ENCODE results near the gene JAG1. TPM values are rescaled to one million over a fixed set of nuclear protein-coding genes. Genes with fewer than 3 reads are reported as not detected.

JAG1 gene
- total RNA-seq, 1 donor from 2014 or later = 20.5 TPM

DNA sequence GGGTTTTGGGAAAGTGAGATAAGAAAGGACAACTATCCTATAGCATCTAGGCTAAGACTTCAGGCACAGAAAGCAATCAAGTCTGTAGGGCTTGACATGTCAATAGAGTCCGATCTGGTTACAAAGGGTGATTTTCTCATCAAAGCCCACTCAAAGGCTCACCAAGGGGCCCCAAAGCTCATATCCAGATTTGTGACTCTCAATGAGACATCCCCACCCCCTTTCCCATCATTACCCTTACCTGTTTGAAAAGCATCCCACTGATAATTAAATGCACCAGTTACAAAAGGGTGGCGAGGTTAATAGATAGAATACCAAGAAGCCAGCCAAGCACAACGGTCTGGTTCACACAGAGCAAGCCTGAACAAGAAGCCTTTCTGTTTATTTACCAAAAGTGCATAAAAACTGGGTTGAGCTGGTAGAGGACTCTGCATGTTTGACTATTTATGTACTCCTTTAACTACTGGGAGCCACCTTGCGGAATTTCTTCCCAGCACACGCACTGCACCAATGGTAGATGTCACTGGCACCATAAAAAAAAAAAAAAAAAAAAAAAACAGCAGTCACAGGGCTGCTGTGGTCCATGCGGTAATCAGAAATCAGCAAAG, 6.1 kb downstream of the JAG1 start:
- intact Hi-C loops (cut with micrococcal nuclease) = no loop called here
- peaks cover 98% of the 10 kb centered on the region for H3K4me1 ChIP-seq

DNA sequence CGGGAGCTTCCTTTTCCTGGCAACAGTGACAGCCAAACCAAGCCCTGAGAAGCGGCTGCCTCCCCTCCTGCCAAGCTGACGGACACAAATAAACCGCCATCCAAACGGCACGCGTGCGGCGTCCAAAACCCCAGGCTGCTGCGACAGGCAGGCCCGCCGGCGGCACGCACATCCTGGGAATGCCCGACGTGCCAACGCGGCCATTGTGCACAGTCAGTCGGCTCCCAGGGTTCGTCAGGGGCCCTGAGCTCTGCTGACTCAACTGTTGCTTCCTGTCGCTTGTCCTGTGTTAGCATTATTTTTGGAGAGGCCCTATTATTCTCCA, 6.8 kb downstream of the JAG1 start:
- intact Hi-C loops (cut with micrococcal nuclease) = no loop called here
- no peak for DNase-seq
- H3K4me1 ChIP-seq = peaks cover 98% of the 10 kb centered on the region
- peak overlapping the region; percentile 73 for H3K27ac ChIP-seq (replicated peaks)
- H3K27me3 ChIP-seq (ENCODE audit: low read depth) = no peaks in the 10 kb centered on the region
- peaks cover 48% of the 10 kb centered on the region for H3K36me3 ChIP-seq
- no peaks in the 10 kb centered on the region for H3K9me3 ChIP-seq (replicated peaks)
- TF ChIP-seq, protein P1, sequence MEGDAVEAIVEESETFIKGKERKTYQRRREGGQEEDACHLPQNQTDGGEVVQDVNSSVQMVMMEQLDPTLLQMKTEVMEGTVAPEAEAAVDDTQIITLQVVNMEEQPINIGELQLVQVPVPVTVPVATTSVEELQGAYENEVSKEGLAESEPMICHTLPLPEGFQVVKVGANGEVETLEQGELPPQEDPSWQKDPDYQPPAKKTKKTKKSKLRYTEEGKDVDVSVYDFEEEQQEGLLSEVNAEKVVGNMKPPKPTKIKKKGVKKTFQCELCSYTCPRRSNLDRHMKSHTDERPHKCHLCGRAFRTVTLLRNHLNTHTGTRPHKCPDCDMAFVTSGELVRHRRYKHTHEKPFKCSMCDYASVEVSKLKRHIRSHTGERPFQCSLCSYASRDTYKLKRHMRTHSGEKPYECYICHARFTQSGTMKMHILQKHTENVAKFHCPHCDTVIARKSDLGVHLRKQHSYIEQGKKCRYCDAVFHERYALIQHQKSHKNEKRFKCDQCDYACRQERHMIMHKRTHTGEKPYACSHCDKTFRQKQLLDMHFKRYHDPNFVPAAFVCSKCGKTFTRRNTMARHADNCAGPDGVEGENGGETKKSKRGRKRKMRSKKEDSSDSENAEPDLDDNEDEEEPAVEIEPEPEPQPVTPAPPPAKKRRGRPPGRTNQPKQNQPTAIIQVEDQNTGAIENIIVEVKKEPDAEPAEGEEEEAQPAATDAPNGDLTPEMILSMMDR (IDR thresholded peaks at IDR 0.05; ENCODE audit: borderline replicate concordance) = no peak
- H3K4me3 ChIP-seq = peak overlapping the region; percentile 94

More for the DNA sequence above, 6.1 kb downstream of the JAG1 start:
- Histone ChIP-seq H3K9me3 (replicated peaks) (no peaks in the 10 kb centered on the region), H3K36me3 (peaks cover 41% of the 10 kb centered on the region), H3K27ac (replicated peaks) (peak overlapping the region; percentile 73), H3K4me3 (peak overlapping the region; percentile 94), H3K27me3 (ENCODE audit: low read depth) (no peaks in the 10 kb centered on the region)
- TF ChIP-seq, protein P1 (IDR thresholded peaks at IDR 0.05; ENCODE audit: borderline replicate concordance) = no peak
- DNase-seq = no peak

DNA sequence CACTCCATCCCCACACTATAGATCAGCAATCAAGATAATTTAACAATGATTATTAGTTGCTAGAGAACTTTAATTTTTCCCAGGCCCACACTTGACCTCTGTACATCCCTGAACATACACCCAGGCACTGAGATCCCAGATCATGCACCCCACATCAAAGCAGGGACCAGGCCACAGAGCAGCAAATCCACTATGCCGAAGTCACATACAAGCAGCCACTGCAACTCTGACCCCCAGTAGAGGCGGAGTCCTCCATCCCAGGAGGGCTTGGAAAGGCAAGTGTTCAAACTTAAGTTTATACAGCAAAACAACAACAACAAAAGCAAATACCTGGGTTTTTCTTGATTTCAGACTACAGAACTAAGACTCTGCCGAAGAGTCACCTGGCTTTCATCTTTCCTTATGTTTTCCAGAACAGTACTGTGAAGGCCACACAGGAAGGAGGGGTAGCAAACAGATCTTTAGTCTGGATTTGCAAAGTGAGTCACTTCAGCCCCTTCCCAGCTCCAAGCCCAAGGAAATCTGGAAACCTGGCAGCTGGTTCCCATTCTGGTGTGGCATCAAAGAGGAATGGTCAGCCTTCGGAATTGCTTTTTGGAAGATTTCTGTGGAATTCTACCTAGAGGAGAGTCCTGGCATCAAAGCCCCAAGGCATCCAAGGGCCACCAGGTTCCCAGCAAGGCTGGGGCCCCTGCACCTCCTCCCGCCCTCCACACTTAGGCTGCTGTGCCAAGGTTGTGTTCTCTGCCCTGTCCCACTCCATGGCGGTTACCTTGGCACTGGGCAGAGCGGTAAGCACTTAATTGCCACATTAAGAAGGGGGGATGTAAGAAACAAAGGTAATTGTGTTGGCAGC, 7.3 kb downstream of the JAG1 start:
- no peak for DNase-seq
- H3K27ac ChIP-seq (replicated peaks) = peak overlapping the region; percentile 73
- no peaks in the 10 kb centered on the region for H3K9me3 ChIP-seq (replicated peaks)
- TF ChIP-seq, protein P1 (IDR thresholded peaks at IDR 0.05; ENCODE audit: borderline replicate concordance) = no peak
- H3K4me3 ChIP-seq = peak overlapping the region; percentile 94
- peaks cover 96% of the 10 kb centered on the region for H3K4me1 ChIP-seq
- intact Hi-C loops (cut with micrococcal nuclease) = no loop called here
- H3K27me3 ChIP-seq (ENCODE audit: low read depth) = no peaks in the 10 kb centered on the region
- H3K36me3 ChIP-seq = peaks cover 54% of the 10 kb centered on the region

DNA sequence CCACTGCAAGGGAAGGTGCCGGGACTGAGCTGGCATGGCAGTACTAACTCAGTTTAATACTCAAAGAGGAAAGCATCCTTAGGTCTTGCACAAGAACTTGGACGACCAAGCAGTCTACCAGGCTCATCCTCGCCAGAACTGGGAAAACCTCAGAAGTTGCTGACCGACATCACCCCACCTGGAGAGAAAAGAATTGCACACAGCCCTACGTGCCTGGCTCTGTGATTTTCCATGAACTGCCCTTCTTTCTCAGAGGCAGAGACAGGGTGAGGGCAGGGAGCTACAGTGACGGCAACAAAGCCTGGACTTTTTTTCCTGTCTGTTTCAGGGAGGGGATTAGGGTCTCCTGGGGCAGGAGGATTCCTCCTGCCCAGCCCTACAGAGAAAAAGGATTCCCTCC, 8.0 kb downstream of the JAG1 start:
- intact Hi-C loops (cut with micrococcal nuclease) = no loop called here
- Histone ChIP-seq H3K27ac (replicated peaks) (peak overlapping the region; percentile 73), H3K27me3 (ENCODE audit: low read depth) (no peaks in the 10 kb centered on the region), H3K36me3 (peaks cover 57% of the 10 kb centered on the region), H3K4me3 (peak overlapping the region; percentile 94), H3K9me3 (replicated peaks) (no peaks in the 10 kb centered on the region), H3K4me1 (peaks cover 96% of the 10 kb centered on the region)
- TF ChIP-seq, protein P1 (IDR thresholded peaks at IDR 0.05; ENCODE audit: borderline replicate concordance) = no peak
- DNase-seq = no peak

DNA sequence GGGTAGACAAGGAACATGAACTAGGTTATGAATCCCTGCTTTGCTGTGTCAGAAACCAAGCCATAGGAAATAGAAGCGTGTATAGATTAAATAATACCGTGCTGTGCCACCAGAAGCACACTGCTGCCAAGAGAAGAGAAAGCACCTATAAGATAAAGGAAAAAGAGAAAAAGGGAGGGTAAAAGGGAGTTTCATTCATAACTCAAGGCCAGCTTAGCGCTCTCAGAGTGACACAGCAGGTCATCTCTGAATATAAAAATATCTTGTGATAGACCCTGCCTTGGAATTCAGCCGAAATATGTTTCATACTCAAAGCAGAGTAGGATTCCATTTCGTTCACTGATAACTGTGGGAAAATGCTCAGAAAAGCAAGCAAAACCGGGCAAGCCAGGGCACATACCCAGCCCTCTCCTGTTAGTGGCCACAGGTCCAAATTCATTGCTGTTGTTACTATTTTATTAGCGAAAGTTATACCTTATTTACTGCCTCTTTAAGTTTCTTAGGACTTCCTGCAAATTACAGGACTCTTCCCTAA, 8.7 kb downstream of the JAG1 start:
- no peak for DNase-seq
- peaks cover 61% of the 10 kb centered on the region for H3K36me3 ChIP-seq
- H3K4me3 ChIP-seq = peak overlapping the region; percentile 94
- intact Hi-C loops (cut with micrococcal nuclease) = no loop called here
- H3K4me1 ChIP-seq = peaks cover 96% of the 10 kb centered on the region
- H3K27ac ChIP-seq (replicated peaks) = peak overlapping the region; percentile 73
- TF ChIP-seq, protein P1 (IDR thresholded peaks at IDR 0.05; ENCODE audit: borderline replicate concordance) = no peak
- H3K27me3 ChIP-seq (ENCODE audit: low read depth) = no peaks in the 10 kb centered on the region
- no peaks in the 10 kb centered on the region for H3K9me3 ChIP-seq (replicated peaks)
